ENCODE data around the gene ZACN.

DNA sequence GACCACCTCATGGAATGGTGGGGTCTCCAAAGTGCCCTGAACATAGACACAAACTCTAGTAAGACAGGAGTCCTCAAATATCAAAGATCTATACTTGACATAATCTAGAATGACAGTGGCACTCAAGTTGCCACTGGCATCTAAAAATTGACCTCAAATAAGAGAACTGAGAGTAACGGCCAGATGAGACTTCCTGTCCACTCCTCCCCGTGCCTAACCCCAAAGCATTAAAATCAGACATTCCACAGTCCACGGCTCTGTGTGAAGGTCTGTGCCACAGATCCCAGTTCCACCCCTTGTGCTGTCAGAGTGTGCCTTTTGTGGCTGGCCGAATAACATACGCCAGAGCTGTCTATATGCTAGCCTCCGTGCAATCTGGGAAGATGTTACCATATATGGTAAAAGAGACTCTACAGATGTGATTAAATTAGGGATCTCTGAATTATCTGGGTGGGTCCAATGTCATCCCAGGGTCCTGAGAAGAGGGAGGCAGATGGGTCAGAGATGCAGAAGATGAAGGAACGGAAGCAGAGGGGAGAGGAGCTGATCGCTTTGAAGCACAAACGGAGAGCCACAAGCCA, 30.9 kb upstream of the ZACN start:
- TF ChIP-seq, protein P1, sequence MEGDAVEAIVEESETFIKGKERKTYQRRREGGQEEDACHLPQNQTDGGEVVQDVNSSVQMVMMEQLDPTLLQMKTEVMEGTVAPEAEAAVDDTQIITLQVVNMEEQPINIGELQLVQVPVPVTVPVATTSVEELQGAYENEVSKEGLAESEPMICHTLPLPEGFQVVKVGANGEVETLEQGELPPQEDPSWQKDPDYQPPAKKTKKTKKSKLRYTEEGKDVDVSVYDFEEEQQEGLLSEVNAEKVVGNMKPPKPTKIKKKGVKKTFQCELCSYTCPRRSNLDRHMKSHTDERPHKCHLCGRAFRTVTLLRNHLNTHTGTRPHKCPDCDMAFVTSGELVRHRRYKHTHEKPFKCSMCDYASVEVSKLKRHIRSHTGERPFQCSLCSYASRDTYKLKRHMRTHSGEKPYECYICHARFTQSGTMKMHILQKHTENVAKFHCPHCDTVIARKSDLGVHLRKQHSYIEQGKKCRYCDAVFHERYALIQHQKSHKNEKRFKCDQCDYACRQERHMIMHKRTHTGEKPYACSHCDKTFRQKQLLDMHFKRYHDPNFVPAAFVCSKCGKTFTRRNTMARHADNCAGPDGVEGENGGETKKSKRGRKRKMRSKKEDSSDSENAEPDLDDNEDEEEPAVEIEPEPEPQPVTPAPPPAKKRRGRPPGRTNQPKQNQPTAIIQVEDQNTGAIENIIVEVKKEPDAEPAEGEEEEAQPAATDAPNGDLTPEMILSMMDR (conservative IDR thresholded peaks at IDR 0.05; ENCODE audit: low read length) = no peak
- no peak for TF ChIP-seq EZH2phosphoT487 (IDR thresholded peaks at IDR 0.05; ENCODE audit: borderline replicate concordance, low read depth, low read length)

All from OCI-LY7 (cell line).